GM18907 (cell line): ENCODE measurements around the gene IRAG1.

Source experiments
- ATAC-seq: cut with Tn5 transposase; IDR thresholded peaks from one replicate; pipeline ENCODE4 v1.9.1; 2021; ENCODE audit warnings: mild to moderate bottlenecking, moderate library complexity; ENCODE audit not compliant: unreplicated experiment

IRAG1 gene

GRCh38 chr11:10693509-10694081, at the start of gene IRAG1:
Gene IRAG1, minus strand, starts transcription at chr11:10693755. Its CDS starts 153 bp downstream, at chr11:10693602.
- no peak for ATAC-seq

GRCh38 chr11:10742460-10743208, 49.1 kb upstream of the IRAG1 start:
- no peak for ATAC-seq

GRCh38 chr11:10735481-10736475, 42.2 kb upstream of the IRAG1 start:
- ATAC-seq: peak; percentile 96

DNA sequence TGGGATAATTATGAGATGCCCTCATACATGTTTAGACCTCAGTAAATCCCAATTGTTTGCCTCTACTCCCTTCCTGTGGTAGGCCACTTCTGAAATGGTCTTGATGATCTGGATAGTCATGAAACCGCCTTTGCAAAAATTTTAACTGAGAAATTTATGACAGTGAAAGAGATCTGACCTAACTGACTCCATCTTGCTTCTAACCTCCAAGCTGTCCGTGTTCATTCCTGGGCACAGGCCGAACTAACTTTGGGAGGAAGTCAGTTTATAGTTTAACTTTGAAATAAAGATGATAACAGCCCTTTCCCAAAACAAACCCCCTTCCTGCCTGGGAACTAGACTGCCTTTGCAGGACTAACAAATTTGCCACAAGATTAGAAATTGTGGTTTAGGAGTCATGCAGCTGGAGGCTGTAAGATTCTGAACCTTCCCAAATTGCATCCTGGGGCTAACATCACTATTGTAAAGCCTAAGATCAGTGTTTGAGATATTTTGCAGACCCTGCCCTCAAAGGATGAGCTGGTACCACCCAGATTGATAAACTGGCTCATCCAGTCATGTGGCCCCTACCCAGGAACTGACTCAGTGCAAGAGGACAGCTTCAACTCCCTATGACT, 37.6 kb upstream of the IRAG1 start:
- no peak for ATAC-seq

GRCh38 chr11:10730151-10730550, 36.6 kb upstream of the IRAG1 start:
- ATAC-seq: no peak

DNA sequence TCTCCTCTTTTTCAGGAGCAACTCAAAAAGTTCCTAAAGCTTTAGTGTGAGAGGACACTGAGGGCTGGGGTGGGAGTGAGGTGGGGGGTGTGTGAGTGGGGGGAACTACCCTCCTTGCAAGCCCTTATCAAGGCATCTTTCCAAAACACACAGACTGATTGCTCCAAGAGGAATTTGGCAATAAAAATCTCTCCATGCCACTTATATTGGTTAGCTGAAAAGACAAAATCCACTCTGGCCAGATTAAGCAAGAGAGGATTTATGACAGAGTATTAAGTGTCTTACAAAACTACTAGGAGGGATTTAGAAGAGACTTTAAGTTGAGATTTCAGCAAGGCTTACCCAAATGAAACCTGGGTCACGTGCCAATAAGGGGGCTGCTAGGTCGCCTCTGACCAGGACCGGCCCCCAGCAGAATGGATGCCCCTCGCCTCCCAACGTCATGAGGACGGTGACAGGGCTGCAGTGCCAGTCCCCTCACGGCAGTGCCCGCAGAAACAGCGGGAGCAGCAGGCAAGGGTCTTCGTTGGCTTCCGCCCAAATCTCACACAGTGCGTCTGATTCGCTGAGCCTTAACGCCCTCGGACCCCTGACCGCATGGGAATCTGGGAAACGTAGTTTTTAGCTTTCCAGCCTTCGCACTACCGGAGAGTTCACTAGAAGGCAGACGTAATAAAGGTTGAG, 35.4 kb upstream of the IRAG1 start:
- no peak for ATAC-seq

DNA sequence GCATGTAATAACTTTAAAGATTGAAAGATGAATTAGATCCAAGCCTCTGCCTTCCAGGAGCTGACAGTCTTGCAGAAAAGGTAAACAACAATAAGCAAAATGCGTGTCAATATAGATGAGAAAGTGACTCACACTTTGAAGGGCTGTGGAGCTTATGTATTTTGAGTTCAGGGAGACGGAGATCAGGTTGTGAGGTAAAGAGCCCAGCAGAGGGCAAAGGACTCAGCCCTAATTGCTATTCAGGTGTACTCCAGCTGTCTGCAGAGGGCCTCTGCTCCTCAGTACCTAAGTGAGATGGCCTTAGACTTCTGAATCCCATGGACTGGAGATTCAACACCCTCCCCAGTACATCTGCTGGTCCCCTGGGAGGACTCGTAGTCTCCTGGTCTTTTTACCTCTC, 34.6 kb upstream of the IRAG1 start:
- no peak for ATAC-seq

GRCh38 chr11:10727146-10727851, 33.7 kb upstream of the IRAG1 start:
- ATAC-seq: no peak

- no peak for ATAC-seq
Observed at GRCh38 chr11:10725907-10726253, 32.3 kb upstream of the IRAG1 start.

DNA sequence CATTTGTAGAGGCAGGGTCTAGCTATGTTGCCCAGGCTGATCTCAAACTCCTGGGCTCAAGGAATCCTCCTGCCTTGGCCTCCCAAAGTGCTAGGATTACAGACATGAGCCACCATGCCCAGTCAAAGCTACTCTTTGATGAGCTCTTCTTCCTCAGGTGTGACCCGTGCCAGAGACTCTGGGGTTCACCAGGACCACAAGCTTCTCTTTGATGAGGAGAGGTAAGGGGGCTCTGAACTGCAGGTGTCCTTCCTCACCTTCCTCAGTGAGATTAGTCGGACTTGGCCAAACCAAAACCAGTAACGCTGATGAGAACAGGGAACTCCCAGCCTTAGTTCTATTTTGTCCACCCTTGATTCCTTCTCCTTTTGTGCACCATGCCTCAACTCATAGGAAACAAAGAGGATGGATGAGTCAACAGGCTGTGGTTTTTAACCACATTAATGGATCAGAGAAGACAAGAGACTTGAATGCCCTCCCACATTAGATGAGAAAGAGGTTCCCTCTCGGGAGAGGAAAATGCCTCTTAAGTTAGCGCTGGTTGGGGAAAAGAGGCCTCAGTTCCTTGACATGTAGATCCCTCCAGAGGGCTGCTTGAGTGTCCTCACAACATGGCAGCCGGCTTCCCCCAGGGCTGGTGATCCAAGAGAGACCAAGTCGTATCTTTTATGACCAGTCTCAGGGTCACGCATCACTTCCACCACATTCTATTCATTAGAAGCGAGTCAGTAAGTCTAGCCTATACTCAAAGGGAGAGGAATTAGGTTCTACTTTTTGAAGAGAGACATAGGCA, 31.8 kb upstream of the IRAG1 start:
- no peak for ATAC-seq

- ATAC-seq: no peak
Observed at GRCh38 chr11:10722307-10722706, 28.8 kb upstream of the IRAG1 start.

GRCh38 chr11:10720881-10721376, 27.4 kb upstream of the IRAG1 start:
- ATAC-seq: no peak

GRCh38 chr11:10719616-10720015, 26.1 kb upstream of the IRAG1 start:
- no peak for ATAC-seq

DNA sequence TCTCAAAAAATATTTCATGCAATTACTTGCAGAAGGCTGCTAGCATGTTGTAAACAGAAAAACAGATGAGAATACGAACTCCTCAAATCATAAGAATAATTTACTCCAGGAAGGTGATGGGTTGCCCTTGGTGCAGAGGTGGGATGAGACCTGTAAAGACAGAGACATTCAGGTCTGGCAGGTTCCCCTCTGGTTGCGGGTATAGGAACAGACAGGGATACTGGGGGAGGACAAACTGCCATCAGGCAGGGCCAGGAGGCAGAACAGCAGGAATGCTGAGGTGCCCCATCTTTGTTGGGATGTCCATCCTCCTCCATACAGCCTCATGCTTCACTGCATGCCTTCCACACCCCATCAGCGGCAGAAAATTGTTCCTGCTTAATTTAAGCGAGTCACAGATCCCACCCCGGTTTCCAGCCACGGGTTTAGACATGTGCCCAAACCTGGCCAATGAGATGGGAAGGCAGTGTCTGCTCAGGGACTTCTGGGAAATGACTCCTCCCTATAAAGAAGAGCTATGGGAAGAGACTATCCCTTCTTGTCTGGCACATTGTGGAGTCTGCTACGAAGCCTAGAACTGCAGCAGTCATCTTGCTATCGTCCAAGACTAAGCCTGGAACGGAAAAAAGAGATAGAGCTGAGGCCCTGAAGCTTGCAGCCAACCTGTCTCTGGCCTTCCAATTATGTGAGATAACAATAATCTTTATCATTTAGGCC, 23.1 kb upstream of the IRAG1 start:
- ATAC-seq: no peak

DNA sequence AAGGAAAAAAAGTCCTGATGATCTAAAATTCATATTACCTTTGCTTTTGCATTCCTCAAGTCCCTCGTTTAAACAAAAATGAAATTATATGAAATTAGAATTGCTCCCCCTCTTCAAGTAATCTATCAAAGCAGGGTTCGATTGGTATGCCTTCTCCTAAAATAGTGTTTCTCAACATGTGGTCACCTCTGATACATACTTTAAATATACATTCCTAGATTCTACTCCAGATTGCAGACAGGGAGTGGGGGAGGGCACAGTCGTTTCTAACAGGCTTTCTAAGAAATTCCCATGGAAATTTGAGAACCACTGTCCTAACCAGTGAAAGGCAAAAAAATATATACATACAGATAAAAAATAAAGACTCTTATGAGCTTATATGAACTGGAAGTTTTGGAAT, 22.6 kb upstream of the IRAG1 start:
- ATAC-seq: no peak

DNA sequence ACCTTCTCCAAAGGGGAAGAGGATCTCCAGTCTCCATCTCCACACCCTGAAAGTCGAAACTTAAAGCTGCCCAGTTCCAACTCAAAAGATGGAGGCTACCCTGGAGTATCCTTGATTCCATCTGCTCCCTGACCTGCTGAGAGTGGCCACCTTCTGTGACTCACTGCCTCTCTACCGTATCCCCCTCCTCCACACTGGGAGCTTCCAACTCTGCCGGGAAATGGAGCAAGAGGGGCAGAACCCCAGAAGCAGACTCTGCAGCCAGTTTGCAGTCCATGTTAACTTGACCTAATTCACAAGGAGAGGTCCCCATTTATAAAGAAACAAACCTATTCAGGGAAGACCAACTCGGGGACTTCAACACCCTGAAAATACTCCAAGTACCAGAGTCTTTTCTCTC, 22.0 kb upstream of the IRAG1 start:
- no peak for ATAC-seq

GRCh38 chr11:10709299-10710086, 15.9 kb upstream of the IRAG1 start:
- no peak for ATAC-seq

GRCh38 chr11:10708131-10708530, 14.6 kb upstream of the IRAG1 start:
- no peak for ATAC-seq
